Gastrocnemius medialis (tissue), 4 donors: ENCODE results near the gene GPR68. TPM values are rescaled to one million over a fixed set of nuclear protein-coding genes. Genes with fewer than 3 reads are reported as not detected.
A peak's percentile ranks its signal among the peaks of the same experiment; 100 is the strongest.
"Not testable (repeated sequence)": the region's sequence is repeated elsewhere in the genome, so short reads cannot be mapped to it uniquely, and the experiment has no call there.

Experiments
- ATAC-seq, 2 donors: fragments of 150-250 bp; one replicate each; pipeline ENCODE4 v1.9.1; 2016
- DNase-seq, 2 donors: peaks; one replicate each; pipeline ENCODE4 v3.0.0-alpha.2; 2019
- H3K27ac ChIP-seq, 4 donors: fragments of 200-600 bp; sonication (generic); 1 replicate in 1 of 4; 2 replicates in 3 of 4; pipeline ENCODE4 v1.5.1; 2016 to 2018; ENCODE audit warnings: mild to moderate bottlenecking in 2 of 4, moderate library complexity in 1 of 4
- H3K27me3 ChIP-seq, 3 donors: fragments of 200-600 bp; sonication (generic) in 2 of 3; 1 replicate in 1 of 3; 2 replicates in 2 of 3; pipeline versions ENCODE4 v1.5.1 to v1.6.0; 2016 to 2019; ENCODE audit warnings: mild to moderate bottlenecking in 1 of 3, moderate library complexity in 1 of 3
- H3K36me3 ChIP-seq, 2 donors: fragments of 200-600 bp; sonication (generic) in 1 of 2; one replicate each; pipeline ENCODE4 v1.5.1; 2017 to 2018
- H3K4me1 ChIP-seq, 2 donors: fragments of 200-600 bp; sonication (generic) in 1 of 2; one replicate each; pipeline ENCODE4 v1.5.1; 2016 to 2017; ENCODE audit warnings: mild to moderate bottlenecking in 2 of 2
- H3K4me3 ChIP-seq, 4 donors: fragments of 200-600 bp; sonication (generic) in 3 of 4; 1 replicate in 1 of 4; 2 replicates in 3 of 4; pipeline ENCODE4 v1.5.1; 2016 to 2019; ENCODE audit warnings: mild to moderate bottlenecking in 2 of 4
- H3K9me3 ChIP-seq, 3 donors: fragments of 200-600 bp; sonication (generic) in 2 of 3; 1 replicate in 1 of 3; 2 replicates in 2 of 3; pipeline ENCODE4 v1.5.1; 2016 to 2019
- POLR2A ChIP-seq, 2 donors: fragments of 450-650 bp; IDR thresholded peaks; one replicate each; pipeline ENCODE4 v1.6.1; 2017; ENCODE audit warnings: antibody characterized with exemption in 2 of 2, mild to moderate bottlenecking in 2 of 2, moderate library complexity in 2 of 2
- in situ Hi-C, 4 donors: fragments of 200-750 bp; cut with MboI; loops; one replicate each; pipeline versions ENCODE4 v1.15.0 to v1.8.0; 2017; ENCODE audit warnings: low sequenced_read_pairs in 4 of 4
- intact Hi-C: fragments of 100-400 bp; cut with DNase I; formaldehyde crosslinking; loops from one replicate; pipeline ENCODE4 v1.15.1; 2023; ENCODE audit warnings: low total_unique reads
- total RNA-seq, 4 donors: library from RNA; depleted of rRNA; stranded (reverse); fragments of >200 nt; gene quantifications; one replicate each; pipeline versions ENCODE4 v1.1.0 to v1.2.3, GENCODE V29; 2016
- TF ChIP-seq, protein P1 (sequence below), 5 experiments: fragments of 450-650 bp in 3 of 5; fragments of 200-600 bp in 2 of 5; sonication (generic) in 2 of 5; IDR thresholded peaks in 4 of 5; conservative IDR thresholded peaks in 1 of 5; 1 replicate in 4 of 5; 2 replicates in 1 of 5; pipeline ENCODE4 v1.5.1; 2016 to 2019; ENCODE audit warnings: antibody characterized with exemption in 5 of 5, mild to moderate bottlenecking in 3 of 5, moderate library complexity in 3 of 5

The GPR68 gene
- total RNA-seq, 4 donors from 2014 or later, result 0.07 TPM; not detected in 3

DNA sequence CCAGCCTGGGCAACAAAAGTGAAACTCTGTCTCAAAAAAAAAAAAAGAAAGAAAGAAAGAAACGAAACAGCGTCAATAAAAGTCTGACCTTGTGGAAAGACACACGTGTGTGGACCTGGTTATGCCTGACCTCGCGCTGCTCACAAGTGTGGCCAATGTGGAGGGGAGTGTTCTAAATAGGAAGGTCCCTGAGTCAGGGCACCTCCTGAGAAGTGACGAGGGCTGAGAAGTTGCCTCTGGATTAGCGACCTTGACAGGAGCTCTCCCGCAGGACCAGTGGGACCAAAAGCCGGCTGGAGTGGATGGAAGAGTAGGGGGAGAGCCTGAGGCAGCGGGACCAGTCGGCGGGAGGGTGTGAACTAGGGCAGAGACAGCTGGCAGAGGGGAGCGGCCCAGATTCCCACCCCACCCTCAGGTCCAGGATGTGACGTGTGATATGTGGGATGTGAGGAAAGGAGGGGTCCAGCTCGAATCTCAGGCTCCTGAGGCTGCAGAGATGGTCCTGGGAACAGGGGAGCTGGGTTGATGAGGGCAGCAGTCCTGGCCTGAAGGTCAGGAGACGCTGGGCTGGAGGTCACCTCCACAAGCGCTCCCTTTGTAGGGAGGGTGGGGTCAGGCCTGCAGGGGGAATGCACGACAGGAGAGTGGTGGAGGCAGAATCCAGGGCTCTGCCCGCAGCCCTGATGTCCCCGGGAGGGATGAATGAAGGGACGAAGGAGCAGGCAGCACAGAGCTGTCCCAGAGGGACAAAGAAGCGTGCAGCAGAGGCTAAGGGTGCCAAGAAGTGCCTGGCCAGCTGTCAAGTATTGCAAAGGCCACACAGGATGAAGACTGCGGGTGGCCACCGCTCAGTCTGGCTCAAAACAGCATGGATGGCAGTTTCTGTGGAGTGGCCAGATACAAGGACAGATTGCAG lies 24.8 kb upstream of the GPR68 start:
- in situ Hi-C loops (no loop called here), intact Hi-C loops (no loop called here)
- ATAC-seq (no peak), DNase-seq (peak in 1 of 2 donors; percentile 34)
- no peaks in the 10 kb centered on the region for H3K36me3 ChIP-seq
- no peak for TF ChIP-seq POLR2A (IDR thresholded peaks at IDR 0.05)
- peaks cover 5 to 9% (median 6%) of the 10 kb centered on the region in 3 donors for H3K27me3 ChIP-seq
- H3K4me1 ChIP-seq, result no peaks in the 10 kb centered on the region
- peak overlapping the region in 1 of 4 donors; percentile 17 for H3K4me3 ChIP-seq
- no peaks in the 10 kb centered on the region for H3K9me3 ChIP-seq
- H3K27ac ChIP-seq, result no peak overlapping the region

DNA sequence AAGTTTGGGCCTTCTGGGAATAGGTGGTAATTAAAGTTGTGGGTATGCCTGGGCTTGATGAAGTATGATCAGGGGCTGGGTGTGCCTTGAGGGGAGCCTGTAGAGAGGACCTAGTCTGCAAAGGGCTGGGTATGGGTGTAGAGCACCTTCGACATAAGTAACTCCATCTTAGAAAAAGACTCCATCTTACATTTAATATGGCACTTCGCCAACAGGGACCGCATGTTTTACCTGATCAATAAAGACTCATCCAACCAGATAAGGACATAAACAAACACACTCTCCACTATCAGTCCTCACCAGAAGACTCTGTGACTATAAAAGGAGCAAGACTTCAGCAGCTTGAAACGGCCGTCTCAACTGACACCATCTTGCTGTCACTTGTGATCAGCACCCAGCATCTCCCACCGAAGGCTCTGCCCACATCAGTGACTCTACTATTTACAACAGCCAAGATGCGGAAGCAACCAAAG lies 23.5 kb upstream of the GPR68 start:
- in situ Hi-C loops, result no loop called here
- Histone ChIP-seq H3K4me3 (no peak overlapping the region), H3K36me3 (no peaks in the 10 kb centered on the region), H3K27me3 (peaks cover 12 to 18% (median 18%) of the 10 kb centered on the region in 3 donors), H3K4me1 (no peaks in the 10 kb centered on the region), H3K9me3 (no peaks in the 10 kb centered on the region), H3K27ac (no peak overlapping the region)
- TF ChIP-seq POLR2A (IDR thresholded peaks at IDR 0.05), result no peak
- TF ChIP-seq, protein P1, sequence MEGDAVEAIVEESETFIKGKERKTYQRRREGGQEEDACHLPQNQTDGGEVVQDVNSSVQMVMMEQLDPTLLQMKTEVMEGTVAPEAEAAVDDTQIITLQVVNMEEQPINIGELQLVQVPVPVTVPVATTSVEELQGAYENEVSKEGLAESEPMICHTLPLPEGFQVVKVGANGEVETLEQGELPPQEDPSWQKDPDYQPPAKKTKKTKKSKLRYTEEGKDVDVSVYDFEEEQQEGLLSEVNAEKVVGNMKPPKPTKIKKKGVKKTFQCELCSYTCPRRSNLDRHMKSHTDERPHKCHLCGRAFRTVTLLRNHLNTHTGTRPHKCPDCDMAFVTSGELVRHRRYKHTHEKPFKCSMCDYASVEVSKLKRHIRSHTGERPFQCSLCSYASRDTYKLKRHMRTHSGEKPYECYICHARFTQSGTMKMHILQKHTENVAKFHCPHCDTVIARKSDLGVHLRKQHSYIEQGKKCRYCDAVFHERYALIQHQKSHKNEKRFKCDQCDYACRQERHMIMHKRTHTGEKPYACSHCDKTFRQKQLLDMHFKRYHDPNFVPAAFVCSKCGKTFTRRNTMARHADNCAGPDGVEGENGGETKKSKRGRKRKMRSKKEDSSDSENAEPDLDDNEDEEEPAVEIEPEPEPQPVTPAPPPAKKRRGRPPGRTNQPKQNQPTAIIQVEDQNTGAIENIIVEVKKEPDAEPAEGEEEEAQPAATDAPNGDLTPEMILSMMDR (IDR thresholded peaks at IDR 0.05 in 4 of 5, conservative IDR thresholded peaks at IDR 0.05 in 1 of 5), result no peak
- no peak for ATAC-seq
- intact Hi-C loops, result no loop called here
- no peak for DNase-seq

DNA sequence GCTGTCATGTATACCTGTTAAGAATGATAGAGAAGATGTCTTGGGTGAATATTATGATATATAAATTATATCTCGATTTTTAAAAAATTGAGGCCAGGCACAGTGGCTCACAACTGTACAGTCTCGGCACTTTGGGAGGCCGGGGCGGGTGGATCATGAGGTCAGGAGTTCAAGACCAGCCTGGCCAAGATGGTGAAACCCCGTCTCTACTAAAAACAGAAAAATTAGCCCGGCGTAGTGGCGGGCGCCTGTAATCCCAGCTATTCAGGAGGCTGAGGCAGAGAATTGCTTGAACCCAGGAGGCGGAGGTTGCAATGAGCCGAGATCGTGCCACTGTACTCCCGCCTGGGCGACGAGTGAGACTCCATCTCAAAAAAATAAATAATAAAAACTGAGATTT lies 21.8 kb upstream of the GPR68 start:
- H3K36me3 ChIP-seq, H3K4me3 ChIP-seq, H3K4me1 ChIP-seq, H3K27ac ChIP-seq, H3K9me3 ChIP-seq, intact Hi-C loops, ATAC-seq, in situ Hi-C loops, DNase-seq: not testable (repeated sequence)
- peaks cover 12 to 18% (median 18%) of the 10 kb centered on the region in 3 donors for H3K27me3 ChIP-seq

DNA sequence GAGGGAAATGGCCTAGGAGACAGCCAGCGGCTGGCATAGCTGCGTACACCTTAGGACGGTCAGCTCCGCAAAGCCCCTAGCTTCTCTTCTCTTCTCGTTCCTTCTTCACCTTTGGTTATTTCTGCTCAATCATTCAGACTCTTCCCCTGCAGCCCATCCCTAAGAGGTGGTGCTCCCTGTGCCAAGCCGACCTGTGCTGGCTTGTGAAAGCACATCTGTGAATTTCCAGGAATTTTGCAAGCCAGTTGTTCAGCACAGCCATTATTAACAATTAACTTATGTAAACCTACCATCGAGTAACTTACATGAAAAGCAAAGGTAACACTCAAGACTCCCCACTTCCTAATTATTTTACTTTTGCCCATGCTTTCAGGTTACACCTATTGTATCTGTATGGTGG lies 20.9 kb upstream of the GPR68 start:
- H3K4me1 ChIP-seq, result no peaks in the 10 kb centered on the region
- in situ Hi-C loops, result no loop called here
- intact Hi-C loops, result no loop called here
- H3K27me3 ChIP-seq, result peaks cover 12 to 23% (median 18%) of the 10 kb centered on the region in 3 donors
- TF ChIP-seq, protein P1 (IDR thresholded peaks at IDR 0.05 in 4 of 5, conservative IDR thresholded peaks at IDR 0.05 in 1 of 5), result no peak
- no peaks in the 10 kb centered on the region for H3K36me3 ChIP-seq
- ATAC-seq (no peak), DNase-seq (no peak)
- no peaks in the 10 kb centered on the region for H3K9me3 ChIP-seq
- H3K4me3 ChIP-seq, result no peak overlapping the region
- H3K27ac ChIP-seq, result no peak overlapping the region

DNA sequence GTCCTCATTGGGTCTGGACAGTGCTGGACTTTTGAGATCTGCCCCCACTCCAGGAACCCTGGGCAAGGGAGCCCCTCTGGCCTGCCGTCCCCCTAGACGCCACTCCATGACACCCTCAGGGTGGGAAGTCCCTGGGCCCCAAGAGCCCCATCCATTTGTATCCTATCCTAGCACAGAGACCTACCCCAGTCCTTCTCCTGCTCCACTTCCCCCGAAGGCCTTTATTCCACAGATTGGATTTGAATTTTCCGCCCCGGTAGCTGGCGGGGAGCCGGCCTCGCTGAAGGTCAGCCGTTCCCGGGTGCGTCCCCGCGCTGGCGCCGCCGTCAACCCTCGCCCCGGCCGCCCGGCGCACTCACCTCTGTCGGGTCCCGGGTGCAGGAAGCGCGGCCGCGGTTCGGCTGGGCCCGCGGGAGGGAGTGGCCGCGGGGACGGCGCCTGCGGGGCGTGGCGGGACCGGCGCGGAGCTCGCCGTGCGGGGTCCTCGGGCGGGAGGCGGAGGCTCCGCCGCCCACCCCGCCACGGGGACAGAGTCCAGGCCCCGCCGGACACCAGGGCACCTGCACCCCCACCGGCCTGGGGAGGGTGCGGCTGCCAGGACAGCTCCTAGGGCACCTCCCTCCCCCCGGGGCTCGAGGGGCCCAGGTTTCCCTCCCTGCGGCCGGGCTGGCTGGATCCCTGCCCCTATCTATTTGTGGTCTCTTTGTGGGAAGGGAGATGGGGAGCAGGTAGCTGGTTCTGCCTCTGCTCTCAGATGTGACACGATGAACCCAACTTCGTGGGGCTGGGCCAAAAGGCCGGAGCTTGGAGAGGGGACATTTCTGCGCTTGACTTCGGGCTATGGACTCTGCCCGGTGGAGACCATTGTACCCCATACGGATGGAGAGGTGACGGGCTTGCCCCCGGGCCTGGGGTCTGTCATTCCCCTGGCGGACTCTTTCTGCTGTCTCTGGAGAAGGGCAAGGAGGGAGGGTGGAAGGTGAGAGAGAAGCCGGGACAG lies 19.9 kb upstream of the GPR68 start:
- intact Hi-C loops (no loop called here), in situ Hi-C loops (no loop called here)
- DNase-seq, result no peak
- no peaks in the 10 kb centered on the region for H3K36me3 ChIP-seq
- H3K27me3 ChIP-seq, result peaks cover 12 to 23% (median 18%) of the 10 kb centered on the region in 3 donors
- H3K4me1 ChIP-seq, result no peaks in the 10 kb centered on the region
- peak overlapping the region in 3 of 4 donors; percentile 34 to 55 (median 37) for H3K4me3 ChIP-seq
- no peak for TF ChIP-seq POLR2A (IDR thresholded peaks at IDR 0.05)
- TF ChIP-seq, protein P1 (IDR thresholded peaks at IDR 0.05 in 4 of 5, conservative IDR thresholded peaks at IDR 0.05 in 1 of 5), result no peak
- no peak overlapping the region for H3K27ac ChIP-seq
- H3K9me3 ChIP-seq, result no peaks in the 10 kb centered on the region
- no peak for ATAC-seq
